GM21381 (cell line): ENCODE results near the gene PLXNA4.

Experiments used
- ATAC-seq: cut with Tn5 transposase; IDR thresholded peaks from one replicate; pipeline ENCODE4 v1.9.1; 2021; ENCODE audit warnings: mild to moderate bottlenecking, moderate library complexity; ENCODE audit not compliant: unreplicated experiment

PLXNA4 gene

GRCh38 chr7:132336797-132337196 is 239.5 kb downstream of the PLXNA4 start:
- no peak for ATAC-seq

- no peak for ATAC-seq
Measured at GRCh38 chr7:132333301-132333700, 243.0 kb downstream of the PLXNA4 start.

DNA sequence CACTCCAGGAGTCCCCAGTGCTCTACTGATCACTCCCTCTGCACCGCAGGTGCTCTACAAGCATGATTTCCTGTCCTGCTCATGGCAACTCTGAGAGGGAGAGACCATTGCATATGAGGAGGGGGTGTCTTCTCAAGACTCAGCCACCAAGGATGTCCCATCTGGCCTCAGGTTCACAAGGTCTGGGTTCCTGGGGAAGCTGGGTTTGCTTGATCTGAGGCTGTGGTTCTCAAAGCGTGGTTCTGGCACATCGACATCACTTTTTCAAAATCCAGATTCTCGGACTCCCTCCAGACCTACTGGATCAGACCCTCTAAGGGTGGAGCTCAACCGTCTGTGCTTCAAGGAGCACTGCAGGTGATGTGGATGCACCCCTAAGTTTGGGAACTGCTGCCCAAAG is 247.5 kb downstream of the PLXNA4 start:
- no peak for ATAC-seq

DNA sequence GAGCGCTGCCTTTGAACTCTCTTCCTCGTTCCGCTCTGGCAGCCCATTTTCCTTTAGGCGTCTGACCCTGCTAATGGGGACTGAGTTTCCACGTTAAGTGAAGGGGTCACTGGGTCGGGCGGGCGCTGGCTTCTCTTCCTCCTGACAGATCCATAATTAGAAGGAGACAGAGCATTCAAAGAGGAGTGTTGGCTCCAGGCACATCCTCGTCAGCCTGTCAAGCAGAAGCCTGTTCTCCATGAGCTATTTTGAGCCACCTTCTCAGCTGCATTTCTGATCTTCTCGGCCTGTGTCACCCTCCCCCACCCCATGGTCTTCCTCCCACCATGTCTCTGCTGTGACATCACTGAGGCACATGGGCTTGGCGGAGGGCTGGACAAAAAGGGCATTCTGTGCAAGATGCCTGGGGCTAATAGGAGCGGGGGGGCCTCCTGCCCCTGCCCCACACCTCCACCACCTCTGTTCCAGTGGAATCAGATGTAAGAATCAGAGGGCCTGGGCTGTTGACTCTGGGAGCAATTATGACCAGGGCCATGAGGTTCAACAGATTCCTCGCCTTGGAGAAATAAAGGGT is 248.1 kb downstream of the PLXNA4 start:
- no peak for ATAC-seq

DNA sequence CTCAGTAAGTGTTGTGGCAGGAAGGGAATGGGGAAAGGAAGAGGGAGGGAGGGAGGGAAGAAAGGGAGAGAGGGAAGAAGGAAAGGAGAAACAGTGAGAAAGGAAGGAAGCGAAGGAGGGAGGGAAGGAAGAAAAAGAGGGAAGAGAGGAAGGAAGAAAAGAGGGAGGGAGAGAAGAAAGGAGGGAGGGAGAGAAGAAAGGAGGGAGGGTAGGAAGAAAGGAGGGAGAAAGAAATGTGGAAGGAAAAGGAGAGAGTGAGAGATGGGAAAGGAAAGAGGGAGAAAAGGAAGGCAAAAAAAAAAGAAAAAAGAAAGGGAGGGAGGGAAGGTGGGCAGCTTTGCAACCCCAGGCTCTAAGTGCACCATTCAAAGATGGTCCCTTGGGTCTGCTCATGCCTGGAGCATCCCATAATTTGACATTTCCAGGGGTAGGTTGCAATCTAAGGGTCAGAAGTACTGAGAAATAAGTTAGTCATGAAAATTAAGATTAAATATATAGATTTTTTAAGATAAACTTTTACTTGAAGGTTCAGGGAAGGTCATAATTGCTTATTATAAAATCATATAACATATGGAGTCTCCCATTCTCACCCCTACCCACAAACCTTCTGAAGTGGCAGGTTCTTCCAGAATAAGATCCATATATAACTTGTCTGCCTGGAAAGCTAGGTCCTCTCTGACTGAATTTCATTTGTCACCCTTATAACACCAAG is 249.2 kb downstream of the PLXNA4 start:
- no peak for ATAC-seq

GRCh38 chr7:132322970-132323369 is 253.3 kb downstream of the PLXNA4 start:
- ATAC-seq: no peak

- ATAC-seq: no peak
Measured at GRCh38 chr7:132321387-132321786, 254.9 kb downstream of the PLXNA4 start.

DNA sequence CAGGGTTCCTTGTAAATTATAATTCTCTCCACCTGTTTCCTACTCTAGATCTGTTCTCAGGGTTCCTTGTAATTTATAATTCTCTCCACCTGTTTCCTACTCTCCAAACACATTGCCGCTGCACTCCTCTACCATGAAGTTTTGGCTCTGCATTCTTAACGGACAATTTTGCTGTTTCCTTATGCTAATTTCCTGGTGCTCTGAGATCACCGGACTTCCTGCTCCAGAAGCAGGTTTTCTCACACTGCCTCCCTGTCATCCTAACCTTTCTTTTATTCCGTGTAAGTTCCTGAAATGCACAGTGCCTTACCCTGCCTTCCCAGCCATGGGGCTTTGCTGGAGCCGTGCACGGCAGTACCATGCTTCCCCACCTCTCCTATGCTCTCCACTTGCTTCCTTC is 256.8 kb downstream of the PLXNA4 start:
- ATAC-seq: no peak

GRCh38 chr7:132318352-132319318 is 257.6 kb downstream of the PLXNA4 start:
- peak; percentile 89 for ATAC-seq

DNA sequence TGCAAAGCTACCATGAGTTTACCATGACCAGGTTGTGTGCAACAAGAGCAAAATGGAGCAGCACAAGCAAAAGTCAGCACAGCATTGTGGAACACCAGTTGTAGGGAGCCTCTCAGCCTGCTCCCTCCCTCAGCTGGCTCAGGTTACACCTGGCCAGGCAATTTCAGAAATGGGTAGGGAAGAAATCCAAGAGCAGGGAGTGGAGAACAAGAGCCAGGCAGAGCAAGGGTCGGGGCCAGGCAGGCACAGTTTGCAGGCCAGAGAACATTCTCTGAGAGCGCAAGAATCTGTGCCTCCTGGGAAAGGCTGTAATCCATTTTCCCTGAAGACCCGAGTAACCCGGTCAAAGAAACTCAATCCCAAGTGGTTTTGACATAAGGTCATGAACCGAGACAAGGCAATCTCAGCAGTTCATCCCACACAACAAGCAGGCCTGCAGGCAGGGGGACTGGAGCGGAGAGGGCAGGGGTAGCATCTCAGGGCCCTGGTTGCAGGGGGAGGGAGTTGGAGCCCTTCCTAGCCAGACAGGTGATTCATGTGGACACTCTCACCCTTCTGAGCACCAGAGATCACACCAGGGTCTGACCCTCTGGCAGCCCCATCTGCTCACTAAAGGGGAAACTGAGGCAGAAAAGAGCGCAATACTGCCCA is 258.4 kb downstream of the PLXNA4 start:
- ATAC-seq: no peak

GRCh38 chr7:132312531-132313055 is 263.7 kb downstream of the PLXNA4 start:
- no peak for ATAC-seq

- no peak for ATAC-seq
Measured at GRCh38 chr7:132311733-132312132, 264.5 kb downstream of the PLXNA4 start.

- no peak for ATAC-seq
Measured at GRCh38 chr7:132309102-132309805, 267.0 kb downstream of the PLXNA4 start.

DNA sequence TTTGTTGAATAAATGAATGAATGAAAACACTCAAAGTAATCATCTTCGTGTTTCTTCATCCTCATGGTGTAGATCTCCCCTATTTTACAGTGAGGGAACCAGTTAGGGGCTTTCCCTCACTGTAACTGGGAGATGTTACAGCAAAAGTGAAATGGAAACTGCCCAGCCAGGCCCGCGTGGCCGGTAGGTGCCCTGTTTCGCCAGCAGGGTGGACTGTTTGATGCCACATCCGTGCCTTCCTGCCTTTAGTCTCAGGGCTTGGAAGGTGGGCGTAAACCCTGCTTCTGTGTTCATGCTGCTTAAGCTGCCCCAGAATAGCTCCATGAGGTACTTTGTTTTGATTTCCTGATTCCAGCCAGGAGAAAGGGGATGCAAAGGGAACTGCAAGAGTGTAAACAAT is 268.8 kb downstream of the PLXNA4 start:
- ATAC-seq: no peak

GRCh38 chr7:132300599-132301277 is 275.5 kb downstream of the PLXNA4 start:
- ATAC-seq: no peak

GRCh38 chr7:132298790-132299189 is 277.5 kb downstream of the PLXNA4 start:
- ATAC-seq: no peak

DNA sequence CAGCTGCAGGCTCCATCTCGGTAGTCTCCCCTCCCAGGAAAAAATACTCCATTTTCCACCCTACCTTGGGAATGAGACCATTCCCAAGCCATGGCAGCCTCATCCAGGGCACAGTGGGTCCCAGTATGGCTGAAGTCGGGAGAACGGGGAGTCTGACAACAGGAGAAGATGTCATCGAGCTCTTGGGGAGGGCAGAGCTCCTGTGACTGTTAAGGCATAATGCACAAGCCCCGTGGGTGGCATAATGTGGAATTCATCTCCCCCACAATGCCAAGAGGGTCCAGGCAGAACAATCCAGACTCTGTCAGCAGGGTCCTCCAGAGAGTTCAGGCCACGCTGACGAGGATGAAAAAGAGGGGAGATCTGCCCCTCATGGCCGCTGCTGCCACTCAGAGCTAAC is 279.4 kb downstream of the PLXNA4 start:
- ATAC-seq: no peak

GRCh38 chr7:132295175-132295574 is 281.1 kb downstream of the PLXNA4 start:
- no peak for ATAC-seq

- no peak for ATAC-seq
Measured at GRCh38 chr7:132292803-132293202, 283.5 kb downstream of the PLXNA4 start.

DNA sequence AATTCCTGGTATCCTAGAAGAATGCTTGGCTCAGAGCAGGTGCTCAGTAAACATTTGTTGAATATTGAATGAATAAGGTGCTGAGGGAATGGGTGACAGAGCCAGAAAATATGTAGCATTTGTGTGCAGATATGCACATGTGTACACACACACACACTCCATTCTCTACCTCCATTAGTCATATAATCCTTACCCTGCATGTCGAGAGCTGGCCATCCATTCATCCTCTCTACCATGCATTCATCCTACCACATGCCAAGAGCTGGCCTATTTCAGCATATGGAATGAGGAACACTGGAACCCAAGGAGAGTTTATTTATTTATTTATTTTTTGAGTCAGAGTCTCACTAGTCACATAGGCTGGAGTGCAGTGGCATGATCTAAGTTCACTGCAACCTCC is 284.8 kb downstream of the PLXNA4 start:
- no peak for ATAC-seq
